Upper lobe of left lung (tissue), 6 donors: ENCODE data around the gene TIMP1. TPM values are rescaled to one million over a fixed set of nuclear protein-coding genes. Genes with fewer than 3 reads are reported as not detected.

ENCODE experiments used
- ATAC-seq, 2 donors: fragments of 200-7000 bp; cut with Tn5 transposase; one replicate each; pipeline ENCODE4 v1.9.1; 2022; ENCODE audit warnings: mild to moderate bottlenecking in 2 of 2, moderate library complexity in 2 of 2; ENCODE audit not compliant: low FRiP score in 2 of 2
- DNase-seq, 2 donors: peaks; one replicate each; pipeline ENCODE4 v3.0.0-alpha.2; 2019 to 2020
- H3K27ac ChIP-seq, 4 donors: fragments of 200-600 bp; sonication (generic); one replicate each; pipeline ENCODE4 v1.5.1; 2016 to 2019
- H3K27me3 ChIP-seq, 4 donors: fragments of 200-600 bp; sonication (generic); one replicate each; pipeline ENCODE4 v1.5.1; 2017 to 2019
- H3K36me3 ChIP-seq, 4 donors: fragments of 200-600 bp; sonication (generic); one replicate each; pipeline ENCODE4 v1.5.1; 2016 to 2019
- H3K4me1 ChIP-seq, 4 donors: fragments of 200-600 bp; sonication (generic); one replicate each; pipeline ENCODE4 v1.5.1; 2018 to 2019
- H3K4me3 ChIP-seq, 4 donors: fragments of 200-600 bp; sonication (generic); one replicate each; pipeline ENCODE4 v1.5.1; 2017 to 2019; ENCODE audit warnings: mild to moderate bottlenecking in 2 of 4, moderate library complexity in 1 of 4
- H3K9me3 ChIP-seq, 4 donors: fragments of 200-600 bp; sonication (generic); one replicate each; pipeline ENCODE4 v1.5.1; 2018 to 2019
- CTCF ChIP-seq, 6 experiments: fragments of 450-650 bp in 4 of 6; fragments of 200-600 bp in 2 of 6; sonication (generic) in 2 of 6; IDR thresholded peaks; one replicate each; pipeline ENCODE4 v1.5.1; 2016 to 2019; ENCODE audit warnings: antibody characterized with exemption in 6 of 6
- EP300 ChIP-seq, 4 donors: sonication (generic); formaldehyde crosslinking; IDR thresholded peaks; one replicate each; pipeline ENCODE4 v1.5.1; 2017; ENCODE audit warnings: antibody characterized with exemption in 4 of 4, control low read depth in 2 of 4
- POLR2A ChIP-seq, 4 donors: fragments of 450-650 bp; IDR thresholded peaks; one replicate each; pipeline ENCODE4 v1.5.1; 2016 to 2017; ENCODE audit warnings: antibody characterized with exemption in 4 of 4, mild to moderate bottlenecking in 2 of 4
- POLR2AphosphoS5 ChIP-seq, 2 donors: sonication (generic); formaldehyde crosslinking; IDR thresholded peaks; one replicate each; pipeline ENCODE4 v1.5.1; 2017; ENCODE audit warnings: antibody characterized with exemption in 2 of 2
- WGBS, 2 donors: methylation state at CpG; one replicate each; pipeline ENCODE4 v1.1.5; 2017 to 2018; 5-methylcytosine and 5-hydroxymethylcytosine counted together
- total RNA-seq, 6 donors: library from RNA; depleted of rRNA in 4 of 6; stranded (reverse); fragments of >200 nt in 4 of 6; gene quantifications; one replicate each; pipeline versions ENCODE4 v1.1.0 to v1.2.1, GENCODE V29; 2016 to 2021
- donor health status: DM: no; HTN: no; CAD: no; lungs with moderate emphysema.
- donor health status: DM: no; HTN: yes; CAD: no; lungs with severe emphysema.

The TIMP1 gene
- total RNA-seq, 6 donors from 2014 or later: 54.5 to 420 (median 163) TPM

GRCh38 chrX:47556045-47556623 lies 26.1 kb upstream of the TIMP1 start:
- no peaks in the 10 kb centered on the region for H3K4me1 ChIP-seq
- WGBS, 2 donors: 9 to 30% methylated on average over 3 to 20 of the region's 20 CpGs
- peak overlapping the region in 3 of 4 donors; percentile 38 to 55 (median 53) for H3K4me3 ChIP-seq
- TF ChIP-seq POLR2AphosphoS5 (IDR thresholded peaks at IDR 0.05) (peak; percentile 64 to 76), POLR2A (IDR thresholded peaks at IDR 0.05) (peak in 2 of 4 donors; percentile 34 to 86), EP300 (IDR thresholded peaks at IDR 0.05) (no peak), CTCF (IDR thresholded peaks at IDR 0.05) (no peak)
- DNase-seq (peak; percentile 71 to 95), ATAC-seq (peak; percentile 96 to 97)
- H3K36me3 ChIP-seq: no peaks in the 10 kb centered on the region
- no peaks in the 10 kb centered on the region for H3K9me3 ChIP-seq
- no peaks in the 10 kb centered on the region for H3K27me3 ChIP-seq
- peak overlapping the region; percentile 81 to 93 (median 88) for H3K27ac ChIP-seq

- H3K36me3 ChIP-seq: peaks cover 0 to 8% (median 3%) of the 10 kb centered on the region in 4 donors
- ATAC-seq: no peak
- H3K4me1 ChIP-seq: peaks cover 5 to 13% (median 12%) of the 10 kb centered on the region in 4 donors
- no peaks in the 10 kb centered on the region for H3K27me3 ChIP-seq
- H3K27ac ChIP-seq: no peak overlapping the region
- TF ChIP-seq POLR2AphosphoS5 (IDR thresholded peaks at IDR 0.05) (no peak), EP300 (IDR thresholded peaks at IDR 0.05) (no peak), POLR2A (IDR thresholded peaks at IDR 0.05) (no peak), CTCF (IDR thresholded peaks at IDR 0.05) (no peak)
- DNase-seq: no peak
- WGBS, 2 donors: 81 to 85% methylated on average over 3 of the region's 3 CpGs
- H3K4me3 ChIP-seq: no peak overlapping the region
- no peaks in the 10 kb centered on the region for H3K9me3 ChIP-seq
Measured at GRCh38 chrX:47558436-47558835, 23.8 kb upstream of the TIMP1 start.

GRCh38 chrX:47560179-47560933 lies 21.9 kb upstream of the TIMP1 start:
- no peak for DNase-seq
- TF ChIP-seq CTCF (IDR thresholded peaks at IDR 0.05) (no peak), POLR2AphosphoS5 (IDR thresholded peaks at IDR 0.05) (no peak)

GRCh38 chrX:47560934-47561658 lies 21.1 kb upstream of the TIMP1 start, which contains the start of gene ARAF:
Gene ARAF (plus strand): TSS chrX:47561205. CDS start chrX:47562968, 1,763 bp downstream.
- Histone ChIP-seq H3K4me3 (peak within 1 kb of the TSS; percentile 32 to 69 (median 56)), H3K4me1 (peaks cover 5 to 13% (median 12%) of the 10 kb centered on the region in 4 donors), H3K27me3 (no peaks in the 10 kb centered on the region), H3K27ac (peak within 1 kb of the TSS; percentile 91 to 97 (median 96)), H3K36me3 (peaks cover 0 to 29% (median 13%) of the 10 kb centered on the region in 4 donors), H3K9me3 (no peaks in the 10 kb centered on the region)
- ATAC-seq: peak; percentile 95 to 97
- peak; percentile 93 to 96 for DNase-seq
- WGBS, 2 donors: 53% methylated on average over 59 of the region's 59 CpGs; no CpG with 5 or more reads in 1 of the 2 donors
- TF ChIP-seq POLR2A (IDR thresholded peaks at IDR 0.05): peak in 2 of 4 donors; percentile 46 to 79
- peak in 1 of 4 donors; percentile 11 for TF ChIP-seq EP300 (IDR thresholded peaks at IDR 0.05)
- TF ChIP-seq CTCF (IDR thresholded peaks at IDR 0.05): no peak
- peak; percentile 51 to 78 for TF ChIP-seq POLR2AphosphoS5 (IDR thresholded peaks at IDR 0.05)

More at GRCh38 chrX:47560179-47560933, 21.9 kb upstream of the TIMP1 start:
- WGBS, 2 donors: 13 to 40% methylated on average over 10 to 15 of the region's 15 CpGs
- H3K27ac ChIP-seq: peak overlapping the region; percentile 91 to 97 (median 96)
- no peaks in the 10 kb centered on the region for H3K9me3 ChIP-seq
- no peak for ATAC-seq
- H3K4me3 ChIP-seq: peak overlapping the region in 3 of 4 donors; percentile 49 to 69 (median 62)
- peaks cover 0 to 25% (median 12%) of the 10 kb centered on the region in 4 donors for H3K36me3 ChIP-seq
- peaks cover 5 to 13% (median 12%) of the 10 kb centered on the region in 4 donors for H3K4me1 ChIP-seq
- no peaks in the 10 kb centered on the region for H3K27me3 ChIP-seq
